Erythroblast (primary cell): ENCODE measurements around the gene ABLIM2.

Experiments used
- GATA1 ChIP-seq: IDR thresholded peaks from 2 replicates; pipeline ENCODE4 v1.6.1; 2011; ENCODE audit warnings: low read depth, mild to moderate bottlenecking, control low read depth, low read length, moderate library complexity
- POLR2A ChIP-seq: IDR thresholded peaks from 2 replicates; pipeline ENCODE4 v1.6.1; 2011; ENCODE audit warnings: mild to moderate bottlenecking, low read length

GRCh38 chr4:8067274-8067936 lies 91.2 kb downstream of the ABLIM2 start:
- no peak for TF ChIP-seq POLR2A
- TF ChIP-seq GATA1: no peak
